ENCODE results near the gene SLC35F1. TPM values are rescaled to one million over a fixed set of nuclear protein-coding genes. Genes with fewer than 3 reads are reported as not detected.

SLC35F1 gene
- total RNA-seq, 1 experiment from 2014 or later, result not detected

DNA sequence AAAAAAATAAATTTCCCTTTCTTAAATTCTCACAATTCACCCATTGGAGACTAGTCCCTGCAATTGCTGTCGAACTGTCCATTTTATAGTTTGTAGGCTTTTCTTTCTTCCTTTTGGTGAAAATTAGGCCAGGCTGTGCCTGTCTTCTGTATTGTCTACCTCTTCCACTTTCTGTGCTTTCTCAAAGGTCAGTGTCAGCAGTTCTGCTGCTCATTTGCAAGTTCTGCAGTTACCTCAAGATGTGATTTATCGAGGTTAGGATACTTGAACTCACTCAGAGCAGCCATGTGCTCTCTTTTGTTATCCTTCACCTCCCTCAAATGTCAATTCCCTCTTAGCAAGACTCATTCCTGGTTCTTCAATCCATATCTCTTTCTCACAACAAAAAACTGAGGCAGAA is 179.1 kb downstream of the SLC35F1 start:
- Mint-ChIP-seq H3K27me3 (ENCODE audit: insufficient read depth, unreplicated experiment) (peaks cover 20% of the 10 kb centered on the region), H3K4me3 (ENCODE audit: unreplicated experiment) (no peak overlapping the region), H3K27ac (ENCODE audit: low read depth, unreplicated experiment) (no peak overlapping the region), H3K4me1 (ENCODE audit: insufficient read depth, unreplicated experiment) (no peaks in the 10 kb centered on the region), H3K9me3 (ENCODE audit: unreplicated experiment) (no peaks in the 10 kb centered on the region), H3K36me3 (ENCODE audit: insufficient read depth, unreplicated experiment) (no peaks in the 10 kb centered on the region)
- intact Hi-C loops (cut with micrococcal nuclease), result no loop called here
- ChIA-PET POLR2A (no interaction called here), CTCF (no interaction called here)
- TF ChIP-seq, protein P1, sequence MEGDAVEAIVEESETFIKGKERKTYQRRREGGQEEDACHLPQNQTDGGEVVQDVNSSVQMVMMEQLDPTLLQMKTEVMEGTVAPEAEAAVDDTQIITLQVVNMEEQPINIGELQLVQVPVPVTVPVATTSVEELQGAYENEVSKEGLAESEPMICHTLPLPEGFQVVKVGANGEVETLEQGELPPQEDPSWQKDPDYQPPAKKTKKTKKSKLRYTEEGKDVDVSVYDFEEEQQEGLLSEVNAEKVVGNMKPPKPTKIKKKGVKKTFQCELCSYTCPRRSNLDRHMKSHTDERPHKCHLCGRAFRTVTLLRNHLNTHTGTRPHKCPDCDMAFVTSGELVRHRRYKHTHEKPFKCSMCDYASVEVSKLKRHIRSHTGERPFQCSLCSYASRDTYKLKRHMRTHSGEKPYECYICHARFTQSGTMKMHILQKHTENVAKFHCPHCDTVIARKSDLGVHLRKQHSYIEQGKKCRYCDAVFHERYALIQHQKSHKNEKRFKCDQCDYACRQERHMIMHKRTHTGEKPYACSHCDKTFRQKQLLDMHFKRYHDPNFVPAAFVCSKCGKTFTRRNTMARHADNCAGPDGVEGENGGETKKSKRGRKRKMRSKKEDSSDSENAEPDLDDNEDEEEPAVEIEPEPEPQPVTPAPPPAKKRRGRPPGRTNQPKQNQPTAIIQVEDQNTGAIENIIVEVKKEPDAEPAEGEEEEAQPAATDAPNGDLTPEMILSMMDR (IDR thresholded peaks at IDR 0.05; ENCODE audit: unreplicated experiment), result no peak
- DNase-seq (ENCODE audit: unreplicated experiment), result no peak
- no TSS peak for BruUV-seq (replicated peaks)

DNA sequence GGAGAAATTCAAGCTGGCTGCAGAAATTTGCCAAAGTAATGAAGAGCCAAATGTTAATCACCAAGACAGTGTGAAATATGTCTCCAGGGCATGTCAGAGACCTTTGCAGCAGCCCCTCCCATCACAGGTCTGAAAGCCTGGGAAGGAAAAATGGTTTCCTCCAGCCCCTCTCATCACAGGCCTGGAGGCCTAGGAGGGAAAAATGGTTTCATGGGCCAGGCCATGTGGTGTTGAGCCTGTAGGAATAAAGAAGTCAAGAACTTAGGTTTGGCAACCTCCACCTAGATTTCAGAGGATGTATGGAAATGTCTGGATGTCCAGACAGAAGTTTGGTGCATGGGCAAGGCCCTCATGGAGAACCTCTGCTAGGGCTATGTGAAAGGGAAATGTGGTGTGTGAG is 185.0 kb downstream of the SLC35F1 start:
- no TSS peak for BruUV-seq (replicated peaks)
- no peak for DNase-seq (ENCODE audit: unreplicated experiment)
- ChIA-PET POLR2A (no interaction called here), CTCF (no interaction called here)
- intact Hi-C loops (cut with micrococcal nuclease), result no loop called here
- H3K4me3 Mint-ChIP-seq (ENCODE audit: unreplicated experiment), result no peak overlapping the region
- no peak overlapping the region for H3K27ac Mint-ChIP-seq (ENCODE audit: low read depth, unreplicated experiment)
- H3K36me3 Mint-ChIP-seq (ENCODE audit: insufficient read depth, unreplicated experiment), result no peaks in the 10 kb centered on the region
- TF ChIP-seq, protein P1 (IDR thresholded peaks at IDR 0.05; ENCODE audit: unreplicated experiment), result no peak
- peaks cover 17% of the 10 kb centered on the region for H3K9me3 Mint-ChIP-seq (ENCODE audit: unreplicated experiment)
- no peaks in the 10 kb centered on the region for H3K4me1 Mint-ChIP-seq (ENCODE audit: insufficient read depth, unreplicated experiment)
- H3K27me3 Mint-ChIP-seq (ENCODE audit: insufficient read depth, unreplicated experiment), result peaks cover 2% of the 10 kb centered on the region

DNA sequence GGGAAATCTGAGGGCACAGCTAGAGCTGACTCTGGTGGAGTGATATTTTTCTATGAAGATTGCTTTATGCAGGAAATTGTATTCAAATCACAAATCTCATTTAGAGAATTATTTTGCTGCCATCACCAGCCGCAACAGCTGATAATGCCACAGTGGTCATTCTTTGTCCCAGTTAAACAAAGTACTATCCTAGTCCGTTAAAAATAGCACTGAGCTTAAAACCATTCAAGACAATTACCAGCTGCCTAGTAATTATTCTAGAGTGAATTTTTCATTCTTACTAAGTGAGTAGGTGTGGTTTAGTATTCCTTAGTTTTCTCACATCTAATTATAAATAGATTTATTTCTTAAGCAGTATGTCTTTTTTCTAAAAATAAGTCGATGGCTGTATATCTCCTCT is 190.5 kb downstream of the SLC35F1 start:
- Mint-ChIP-seq H3K27ac (ENCODE audit: low read depth, unreplicated experiment) (no peak overlapping the region), H3K4me3 (ENCODE audit: unreplicated experiment) (no peak overlapping the region), H3K9me3 (ENCODE audit: unreplicated experiment) (peaks cover 11% of the 10 kb centered on the region), H3K27me3 (ENCODE audit: insufficient read depth, unreplicated experiment) (no peaks in the 10 kb centered on the region), H3K4me1 (ENCODE audit: insufficient read depth, unreplicated experiment) (no peaks in the 10 kb centered on the region), H3K36me3 (ENCODE audit: insufficient read depth, unreplicated experiment) (no peaks in the 10 kb centered on the region)
- TF ChIP-seq, protein P1 (IDR thresholded peaks at IDR 0.05; ENCODE audit: unreplicated experiment), result no peak
- POLR2A ChIA-PET, result no interaction called here
- no TSS peak for BruUV-seq (replicated peaks)
- DNase-seq (ENCODE audit: unreplicated experiment), result no peak
- intact Hi-C loops (cut with micrococcal nuclease), result no loop called here
- CTCF ChIA-PET, result no interaction called here

DNA sequence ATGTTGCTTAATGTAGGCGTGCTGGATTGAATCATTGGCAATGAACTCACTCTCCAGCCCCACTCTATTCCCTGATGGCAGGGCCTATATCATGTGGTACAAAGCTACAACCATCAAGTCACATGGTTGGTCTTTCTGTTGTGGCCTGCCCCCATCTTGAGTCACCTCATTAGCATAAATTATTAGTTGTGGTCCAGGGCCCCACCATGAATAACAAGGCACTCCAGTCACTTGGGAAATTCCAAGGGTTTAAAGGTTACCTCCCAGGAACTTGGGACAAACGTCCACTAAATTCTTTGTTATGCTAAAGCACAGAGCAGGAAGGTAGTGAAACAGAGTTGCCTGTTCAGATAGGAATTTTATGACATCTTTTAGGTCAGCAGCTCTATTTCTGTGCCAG is 193.7 kb downstream of the SLC35F1 start:
- POLR2A ChIA-PET, result no interaction called here
- CTCF ChIA-PET, result no interaction called here
- DNase-seq (ENCODE audit: unreplicated experiment), result no peak
- no peaks in the 10 kb centered on the region for H3K27me3 Mint-ChIP-seq (ENCODE audit: insufficient read depth, unreplicated experiment)
- no peaks in the 10 kb centered on the region for H3K9me3 Mint-ChIP-seq (ENCODE audit: unreplicated experiment)
- intact Hi-C loops (cut with micrococcal nuclease), result no loop called here
- H3K27ac Mint-ChIP-seq (ENCODE audit: low read depth, unreplicated experiment), result no peak overlapping the region
- no peaks in the 10 kb centered on the region for H3K36me3 Mint-ChIP-seq (ENCODE audit: insufficient read depth, unreplicated experiment)
- no TSS peak for BruUV-seq (replicated peaks)
- H3K4me3 Mint-ChIP-seq (ENCODE audit: unreplicated experiment), result no peak overlapping the region
- no peaks in the 10 kb centered on the region for H3K4me1 Mint-ChIP-seq (ENCODE audit: insufficient read depth, unreplicated experiment)
- TF ChIP-seq, protein P1 (IDR thresholded peaks at IDR 0.05; ENCODE audit: unreplicated experiment), result no peak
